Measurements from ENCODE around the gene FKRP.

DNA sequence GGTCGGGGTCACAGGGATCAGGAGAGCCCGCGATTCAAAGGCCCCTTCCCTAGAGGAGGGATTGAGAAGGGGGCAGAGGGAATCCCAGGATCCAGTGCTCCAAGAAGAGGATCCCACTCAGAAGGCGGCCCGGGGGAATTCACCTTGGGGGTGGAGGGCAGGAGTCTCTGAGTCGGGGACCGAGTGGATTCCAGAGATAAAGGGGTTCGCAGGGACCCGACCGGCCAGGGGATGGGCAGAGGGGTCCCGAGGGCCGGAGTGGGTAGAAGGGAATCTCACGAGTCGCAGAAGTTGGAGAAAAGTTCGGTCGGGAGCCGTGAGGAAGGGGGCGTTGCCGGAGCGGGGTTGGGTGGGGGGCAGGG lies 29.2 kb upstream of the FKRP start:
- TF ChIP-seq, protein P1, sequence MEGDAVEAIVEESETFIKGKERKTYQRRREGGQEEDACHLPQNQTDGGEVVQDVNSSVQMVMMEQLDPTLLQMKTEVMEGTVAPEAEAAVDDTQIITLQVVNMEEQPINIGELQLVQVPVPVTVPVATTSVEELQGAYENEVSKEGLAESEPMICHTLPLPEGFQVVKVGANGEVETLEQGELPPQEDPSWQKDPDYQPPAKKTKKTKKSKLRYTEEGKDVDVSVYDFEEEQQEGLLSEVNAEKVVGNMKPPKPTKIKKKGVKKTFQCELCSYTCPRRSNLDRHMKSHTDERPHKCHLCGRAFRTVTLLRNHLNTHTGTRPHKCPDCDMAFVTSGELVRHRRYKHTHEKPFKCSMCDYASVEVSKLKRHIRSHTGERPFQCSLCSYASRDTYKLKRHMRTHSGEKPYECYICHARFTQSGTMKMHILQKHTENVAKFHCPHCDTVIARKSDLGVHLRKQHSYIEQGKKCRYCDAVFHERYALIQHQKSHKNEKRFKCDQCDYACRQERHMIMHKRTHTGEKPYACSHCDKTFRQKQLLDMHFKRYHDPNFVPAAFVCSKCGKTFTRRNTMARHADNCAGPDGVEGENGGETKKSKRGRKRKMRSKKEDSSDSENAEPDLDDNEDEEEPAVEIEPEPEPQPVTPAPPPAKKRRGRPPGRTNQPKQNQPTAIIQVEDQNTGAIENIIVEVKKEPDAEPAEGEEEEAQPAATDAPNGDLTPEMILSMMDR (IDR thresholded peaks at IDR 0.05; ENCODE audit: low read depth, low read length, poor library complexity, severe bottlenecking), result no peak
- TF ChIP-seq EZH2phosphoT487 (IDR thresholded peaks at IDR 0.05; ENCODE audit: borderline replicate concordance, low read length), result no peak
